ACC112 (cell line): Measurements from ENCODE around the gene D2HGDH.
"Not testable (repeated sequence)": the region's sequence is repeated elsewhere in the genome, so short reads cannot be mapped to it uniquely, and the experiment has no call there.

Experiments used
- H2AFZ ChIP-seq: fragments of 200-600 bp; sonication (generic); one replicate; pipeline ENCODE4 v1.6.0; 2017; ENCODE audit warnings: antibody characterized with exemption, low read length; ENCODE audit not compliant: unreplicated experiment
- H3K27ac ChIP-seq: fragments of 200-600 bp; sonication (generic); 2 replicates; pipeline ENCODE4 v1.5.1; 2014; ENCODE audit warnings: low read depth, mild to moderate bottlenecking, antibody characterized with exemption, low read length, moderate library complexity
- H3K27me3 ChIP-seq: fragments of 200-600 bp; sonication (generic); 2 replicates; pipeline ENCODE4 v1.6.1; 2014; ENCODE audit warnings: mild to moderate bottlenecking, antibody characterized with exemption, low read length, moderate library complexity, mixed read lengths; ENCODE audit not compliant: insufficient read depth
- H3K36me3 ChIP-seq: fragments of 200-600 bp; sonication (generic); 2 replicates; pipeline ENCODE4 v1.6.1; 2016; ENCODE audit warnings: mild to moderate bottlenecking, antibody characterized with exemption, low read length, moderate library complexity, mixed read lengths; ENCODE audit not compliant: insufficient read depth
- H3K4me1 ChIP-seq: fragments of 200-600 bp; sonication (generic); one replicate; pipeline ENCODE4 v1.6.1; 2016; ENCODE audit warnings: low read length, mixed read lengths; ENCODE audit not compliant: insufficient read depth, unreplicated experiment, control insufficient read depth
- H3K4me3 ChIP-seq: fragments of 200-600 bp; sonication (generic); 2 replicates; pipeline ENCODE4 v1.5.1; 2014; ENCODE audit warnings: mild to moderate bottlenecking, low read depth, low read length
- H3K79me2 ChIP-seq: fragments of 200-600 bp; sonication (generic); one replicate; pipeline ENCODE4 v1.6.0; 2016; ENCODE audit warnings: low read length; ENCODE audit not compliant: control insufficient read depth, unreplicated experiment, insufficient read depth

Gene D2HGDH

GRCh38 chr2:241738040-241738686 is 3.7 kb downstream of the D2HGDH start:
- Histone ChIP-seq H3K4me3 (no peak overlapping the region), H3K27me3 (no peaks in the 10 kb centered on the region), H3K79me2 (peaks cover 2% of the 10 kb centered on the region), H3K4me1 (peaks cover 12% of the 10 kb centered on the region), H3K36me3 (no peaks in the 10 kb centered on the region), H2AFZ (no peak overlapping the region), H3K27ac (no peak overlapping the region)

- Histone ChIP-seq H3K36me3 (peaks cover 7% of the 10 kb centered on the region; the same call in 1 of the 2 replicates), H2AFZ (no peak overlapping the region), H3K79me2 (peaks cover 2% of the 10 kb centered on the region), H3K4me1 (peaks cover 12% of the 10 kb centered on the region), H3K27ac (no peak overlapping the region), H3K27me3 (no peaks in the 10 kb centered on the region), H3K4me3 (no peak overlapping the region)
Measured at GRCh38 chr2:241739177-241739576, 4.7 kb downstream of the D2HGDH start.

- Histone ChIP-seq H3K79me2 (peaks cover 2% of the 10 kb centered on the region), H3K4me3 (no peak overlapping the region), H3K36me3 (peaks cover 11% of the 10 kb centered on the region; the same call in 1 of the 2 replicates), H3K4me1 (peaks cover 12% of the 10 kb centered on the region), H3K27ac (no peak overlapping the region), H3K27me3 (no peaks in the 10 kb centered on the region), H2AFZ (no peak overlapping the region)
Measured at GRCh38 chr2:241739651-241740050, 5.2 kb downstream of the D2HGDH start.

- H3K27me3 ChIP-seq, result no peaks in the 10 kb centered on the region
- no peak overlapping the region for H3K4me3 ChIP-seq
- H2AFZ ChIP-seq, result no peak overlapping the region
- peaks cover 2% of the 10 kb centered on the region for H3K79me2 ChIP-seq
- no peak overlapping the region for H3K27ac ChIP-seq
- H3K4me1 ChIP-seq, result peaks cover 7% of the 10 kb centered on the region
- H3K36me3 ChIP-seq, result peaks cover 23% of the 10 kb centered on the region
Measured at GRCh38 chr2:241741016-241741415, 6.6 kb downstream of the D2HGDH start.

- H2AFZ ChIP-seq, result no peak overlapping the region
- peaks cover 23% of the 10 kb centered on the region for H3K36me3 ChIP-seq
- no peak overlapping the region for H3K27ac ChIP-seq
- H3K27me3 ChIP-seq, result no peaks in the 10 kb centered on the region
- H3K4me1 ChIP-seq, result peaks cover 7% of the 10 kb centered on the region
- H3K4me3 ChIP-seq, result no peak overlapping the region
- H3K79me2 ChIP-seq, result peaks cover 2% of the 10 kb centered on the region
Measured at GRCh38 chr2:241742320-241742939, 8.0 kb downstream of the D2HGDH start.

- not testable (repeated sequence) for H3K4me3 ChIP-seq, H2AFZ ChIP-seq, H3K27ac ChIP-seq, H3K27me3 ChIP-seq, H3K79me2 ChIP-seq, H3K4me1 ChIP-seq
- H3K36me3 ChIP-seq, result peaks cover 23% of the 10 kb centered on the region
Measured at GRCh38 chr2:241743008-241743407, 8.6 kb downstream of the D2HGDH start.

GRCh38 chr2:241743620-241744019 is 9.2 kb downstream of the D2HGDH start:
- H3K27me3 ChIP-seq, result no peaks in the 10 kb centered on the region
- peaks cover 7% of the 10 kb centered on the region for H3K4me1 ChIP-seq
- H3K36me3 ChIP-seq, result peaks cover 23% of the 10 kb centered on the region
- H3K4me3 ChIP-seq, result no peak overlapping the region
- no peak overlapping the region for H3K27ac ChIP-seq
- H3K79me2 ChIP-seq, result peaks cover 2% of the 10 kb centered on the region
- no peak overlapping the region for H2AFZ ChIP-seq

- Histone ChIP-seq H3K79me2 (peaks cover 2% of the 10 kb centered on the region), H3K27ac (no peak overlapping the region), H2AFZ (no peak overlapping the region), H3K36me3 (peaks cover 23% of the 10 kb centered on the region), H3K4me1 (peaks cover 7% of the 10 kb centered on the region), H3K4me3 (no peak overlapping the region), H3K27me3 (no peaks in the 10 kb centered on the region)
Measured at GRCh38 chr2:241744028-241744754, 9.8 kb downstream of the D2HGDH start.

GRCh38 chr2:241745276-241745675 is 10.8 kb downstream of the D2HGDH start:
- no peaks in the 10 kb centered on the region for H3K27me3 ChIP-seq

GRCh38 chr2:241746084-241746483 is 11.7 kb downstream of the D2HGDH start:
- Histone ChIP-seq H3K4me3 (no peak overlapping the region), H3K79me2 (no peaks in the 10 kb centered on the region), H3K36me3 (peaks cover 23% of the 10 kb centered on the region), H3K27me3 (no peaks in the 10 kb centered on the region), H3K4me1 (no peaks in the 10 kb centered on the region), H3K27ac (no peak overlapping the region), H2AFZ (no peak overlapping the region)

More at GRCh38 chr2:241745276-241745675, 10.8 kb downstream of the D2HGDH start:
- no peak overlapping the region for H2AFZ ChIP-seq
- H3K36me3 ChIP-seq, result peaks cover 23% of the 10 kb centered on the region
- peaks cover under 1% of the 10 kb centered on the region for H3K79me2 ChIP-seq
- H3K27ac ChIP-seq, result no peak overlapping the region
- H3K4me3 ChIP-seq, result no peak overlapping the region
- H3K4me1 ChIP-seq, result no peaks in the 10 kb centered on the region
